Measurements from ENCODE around the gene TCF7.
"Not testable (repeated sequence)": the region's sequence is repeated elsewhere in the genome, so short reads cannot be mapped to it uniquely, and the experiment has no call there.

The TCF7 gene

GRCh38 chr5:134145041-134145757, 30.7 kb downstream of the TCF7 start:
- no peak for DNase-seq (ENCODE audit: low read depth)

GRCh38 chr5:134145779-134146581, 31.5 kb downstream of the TCF7 start:
- DNase-seq (ENCODE audit: low read depth) = peak; percentile 51

- no peak for DNase-seq (ENCODE audit: low read depth)
These were observed 32.4 kb downstream of the TCF7 start for GRCh38 chr5:134146651-134147518.

- no peak for DNase-seq (ENCODE audit: low read depth)
These were observed 33.8 kb downstream of the TCF7 start for GRCh38 chr5:134148316-134148715.

- no peak for DNase-seq (ENCODE audit: low read depth)
These were observed 34.6 kb downstream of the TCF7 start for GRCh38 chr5:134148986-134149539.

GRCh38 chr5:134149571-134150303, 35.3 kb downstream of the TCF7 start:
- no peak for DNase-seq (ENCODE audit: low read depth)

- no peak for DNase-seq (ENCODE audit: low read depth)
These were observed 37.2 kb downstream of the TCF7 start for GRCh38 chr5:134151723-134152122.

- not testable (repeated sequence) for DNase-seq (ENCODE audit: low read depth)
These were observed 37.8 kb downstream of the TCF7 start for GRCh38 chr5:134152173-134152832.

GRCh38 chr5:134153241-134153640, 38.8 kb downstream of the TCF7 start:
- DNase-seq (ENCODE audit: low read depth) = no peak

GRCh38 chr5:134153657-134154056, 39.2 kb downstream of the TCF7 start:
- DNase-seq (ENCODE audit: low read depth) = no peak

- DNase-seq (ENCODE audit: low read depth) = no peak
These were observed 47.3 kb downstream of the TCF7 start for GRCh38 chr5:134161513-134162395.

- DNase-seq (ENCODE audit: low read depth) = no peak
These were observed 48.1 kb downstream of the TCF7 start for GRCh38 chr5:134162592-134162991.

GRCh38 chr5:134171972-134172371, 57.5 kb downstream of the TCF7 start:
- DNase-seq (ENCODE audit: low read depth) = no peak

GRCh38 chr5:134174841-134175839, 60.7 kb downstream of the TCF7 start:
- DNase-seq (ENCODE audit: low read depth) = no peak

- DNase-seq (ENCODE audit: low read depth) = peak; percentile 41
These were observed 61.5 kb downstream of the TCF7 start for GRCh38 chr5:134175921-134176510.

GRCh38 chr5:134176511-134177368, 62.3 kb downstream of the TCF7 start, which contains the start of gene SKP1:
Gene SKP1 (minus strand): TSS chr5:134176950. CDS start chr5:134174022, 2,928 bp downstream.
- peak; percentile 67 for DNase-seq (ENCODE audit: low read depth)

Measured in T-helper 22 cell (primary cell).